HG02981 (cell line): ENCODE measurements around the gene ZDHHC11.
"Not testable (repeated sequence)": the region's sequence is repeated elsewhere in the genome, so short reads cannot be mapped to it uniquely, and the experiment has no call there.

Experiments used
- ATAC-seq: cut with Tn5 transposase; IDR thresholded peaks from one replicate; pipeline ENCODE4 v1.9.1; 2021; ENCODE audit warnings: mild to moderate bottlenecking, moderate library complexity; ENCODE audit not compliant: unreplicated experiment

The ZDHHC11 gene

DNA sequence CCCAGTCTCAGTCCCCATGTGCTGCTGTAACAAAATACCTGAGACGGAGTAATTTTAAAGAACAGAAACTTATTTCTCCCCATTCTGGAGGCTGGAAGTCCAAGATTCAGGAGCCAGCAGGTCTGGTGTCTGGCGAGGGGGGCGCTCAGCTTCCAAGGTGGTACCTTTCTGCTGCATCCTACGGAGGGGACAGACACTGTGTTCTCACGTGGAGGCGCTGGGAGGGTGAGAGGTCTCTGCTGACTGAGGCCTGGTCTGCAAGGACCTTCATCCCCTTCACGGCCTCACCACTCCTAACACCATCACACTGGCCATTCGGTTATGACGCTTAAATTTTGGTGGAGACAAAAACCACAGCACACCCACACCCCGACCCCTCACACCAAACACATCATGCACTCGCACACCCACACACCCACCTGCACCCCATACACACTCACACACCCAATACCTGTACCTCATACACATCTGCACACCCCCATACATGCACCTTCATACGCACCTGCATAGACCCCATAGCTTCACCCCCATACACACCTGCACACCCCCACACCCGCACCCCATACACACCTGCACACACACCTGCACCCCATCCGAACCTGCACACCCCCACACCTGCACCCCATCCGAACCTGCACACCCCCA, 9.8 kb upstream of the ZDHHC11 start:
- ATAC-seq, result no peak

DNA sequence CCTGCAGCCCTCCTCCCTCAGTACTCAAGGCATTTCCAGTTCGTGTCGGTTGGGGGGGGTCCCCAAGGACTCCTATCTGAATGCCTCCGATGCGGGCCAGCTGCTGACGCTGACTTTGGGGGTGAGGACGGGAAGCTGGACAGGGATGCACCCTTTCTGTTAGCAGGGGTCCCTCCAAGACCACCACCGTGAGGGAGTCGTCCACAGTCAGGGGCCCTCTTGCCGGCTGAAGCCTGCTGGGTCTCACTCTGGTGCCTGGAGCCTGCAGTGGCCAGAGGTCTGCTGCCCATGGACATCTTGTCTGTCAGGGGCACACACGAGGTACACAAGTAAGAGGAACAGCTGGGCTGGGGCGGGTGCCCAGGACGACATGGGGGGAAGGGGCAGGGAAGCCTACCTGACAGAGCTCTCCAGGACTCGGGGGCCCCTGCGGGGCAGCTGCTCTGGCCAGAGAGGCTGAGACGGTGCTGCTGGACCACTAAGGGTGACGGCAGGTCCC, 9.1 kb upstream of the ZDHHC11 start:
- ATAC-seq, result no peak

DNA sequence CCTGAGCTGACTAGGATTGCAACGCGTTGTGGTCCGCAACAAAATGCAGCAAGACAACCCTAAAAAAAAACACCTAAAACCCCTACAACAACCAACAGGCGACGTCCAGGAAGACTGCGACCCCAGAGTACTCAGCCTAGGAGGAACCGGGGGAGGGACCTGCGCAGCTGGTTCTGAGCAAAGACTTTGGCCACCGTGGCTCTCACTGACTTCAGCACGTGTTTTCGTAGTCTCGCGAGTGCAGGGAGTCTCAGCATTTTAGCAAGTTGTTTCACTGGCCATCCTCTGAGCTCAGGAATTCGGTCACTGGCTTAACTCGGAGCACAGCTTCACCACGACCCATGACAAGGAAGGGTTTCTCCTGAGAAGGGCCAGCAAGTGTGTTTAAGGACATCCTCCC, 8.6 kb upstream of the ZDHHC11 start:
- ATAC-seq, result no peak

DNA sequence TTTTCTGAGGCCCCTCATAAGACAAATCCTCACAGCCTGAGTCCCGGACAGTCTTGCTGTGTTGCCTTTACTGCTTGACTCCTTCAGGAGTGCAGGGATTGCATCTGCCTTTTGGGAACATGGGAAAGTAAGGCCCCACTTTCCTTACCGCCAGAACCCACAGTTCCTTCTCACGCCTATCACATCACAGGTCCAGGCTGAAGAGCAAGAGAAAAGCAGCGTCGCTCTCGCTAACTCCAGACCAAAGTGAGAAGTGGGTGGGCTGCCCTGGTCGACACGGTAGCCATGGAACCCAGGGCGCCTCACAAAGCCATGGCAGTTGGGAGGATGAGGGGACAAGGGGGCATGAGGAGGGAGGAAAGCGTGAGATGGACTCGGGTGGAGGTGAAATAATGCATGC, 7.9 kb upstream of the ZDHHC11 start:
- no peak for ATAC-seq

DNA sequence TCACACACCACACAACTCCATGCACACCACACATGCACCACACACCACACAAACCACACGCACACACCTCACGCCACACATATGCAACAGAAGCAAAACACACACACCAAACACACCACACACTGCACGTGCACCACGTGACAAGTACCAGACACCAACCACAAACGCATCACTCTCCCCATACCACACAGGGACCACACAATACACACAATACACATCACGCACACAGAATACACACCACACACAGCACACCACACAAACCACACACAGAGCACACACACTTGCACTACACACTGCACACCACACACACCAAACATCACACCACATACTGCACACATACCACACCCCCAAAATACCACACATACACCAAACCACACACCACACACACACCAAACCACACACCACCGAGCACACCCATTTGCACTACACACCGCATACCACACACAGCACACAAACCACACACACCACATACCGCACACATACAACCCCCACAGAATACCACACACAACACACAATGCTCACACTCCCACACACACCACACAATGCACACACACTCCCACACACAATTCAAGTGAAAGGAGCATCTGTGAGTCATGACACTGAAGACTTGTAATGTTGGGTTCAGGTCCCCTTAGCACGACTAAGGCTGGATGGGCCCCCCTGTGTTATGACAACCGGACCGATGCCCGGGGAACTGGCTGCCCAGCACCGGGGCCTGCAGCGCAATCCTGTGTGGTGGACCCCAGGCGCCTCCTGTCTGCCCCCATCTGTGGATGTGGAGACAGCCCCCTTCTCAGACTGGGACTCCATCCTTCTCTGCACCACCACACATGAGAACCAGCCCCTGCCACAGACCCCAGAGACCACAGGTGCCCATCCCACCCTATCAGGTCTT, 6.0 kb upstream of the ZDHHC11 start:
- no peak for ATAC-seq

DNA sequence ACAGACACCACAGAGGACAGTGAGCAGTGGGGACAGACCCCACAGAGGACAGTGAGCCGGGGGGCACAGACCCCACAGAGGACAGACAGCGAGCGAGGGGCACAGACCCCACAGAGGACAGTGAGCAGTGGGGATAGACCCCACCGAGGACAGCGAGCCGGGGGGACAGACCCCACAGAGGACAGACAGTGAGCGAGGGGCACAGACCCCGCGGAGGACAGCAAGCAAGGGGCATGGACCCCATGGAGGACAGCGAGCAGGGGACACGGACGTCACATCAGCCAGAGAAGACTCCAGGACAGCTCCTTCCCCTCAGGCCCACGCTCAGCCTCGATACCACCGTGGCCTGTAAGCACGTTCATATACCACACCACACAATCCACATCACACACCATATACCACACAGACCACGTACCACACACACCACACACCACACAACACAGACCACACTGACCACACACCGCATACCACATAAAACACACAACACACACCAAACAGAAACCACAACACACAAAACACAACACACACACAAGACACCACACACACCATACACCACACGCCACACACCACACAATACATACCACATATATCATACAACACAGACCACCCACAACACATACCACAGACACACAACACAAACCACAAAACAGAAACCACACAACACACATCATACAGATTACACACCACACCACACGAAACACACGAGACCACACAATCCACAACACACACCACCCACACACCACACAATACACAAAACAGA, 5.2 kb upstream of the ZDHHC11 start:
- ATAC-seq, result no peak

DNA sequence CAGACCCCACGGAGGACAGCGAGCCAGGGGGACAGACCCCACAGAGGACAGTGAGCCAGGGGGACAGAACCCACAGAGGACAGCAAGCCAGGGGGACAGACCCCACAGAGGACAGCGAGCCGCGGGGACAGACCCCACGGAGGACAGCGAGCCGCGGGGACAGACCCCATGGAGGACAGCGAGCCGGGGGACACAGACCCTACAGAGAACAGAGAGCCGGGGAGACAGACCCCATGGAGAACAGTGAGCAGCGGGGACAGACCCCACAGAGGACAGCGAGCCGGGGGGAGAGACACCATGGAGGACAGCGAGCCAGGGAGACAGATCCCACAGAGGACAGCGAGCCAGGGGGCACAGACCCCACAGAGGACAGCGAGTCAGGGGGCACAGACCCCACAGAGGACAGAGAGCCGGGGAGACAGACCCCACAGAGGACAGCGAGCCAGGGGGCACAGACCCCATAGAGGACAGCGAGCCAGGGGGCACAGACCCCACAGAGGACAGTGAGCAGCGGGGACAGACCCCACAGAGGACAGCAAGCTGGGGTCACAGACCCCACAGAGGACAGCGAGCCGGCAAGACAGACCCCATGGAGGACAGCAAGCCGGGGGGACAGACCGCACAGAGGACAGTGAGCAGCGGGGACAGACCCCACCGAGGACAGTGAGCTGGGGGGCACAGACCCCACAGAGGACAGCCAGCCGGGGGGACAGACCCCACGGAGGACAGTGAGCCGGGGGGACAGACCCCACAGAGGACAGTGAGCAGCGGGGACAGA, 4.4 kb upstream of the ZDHHC11 start:
- no peak for ATAC-seq

DNA sequence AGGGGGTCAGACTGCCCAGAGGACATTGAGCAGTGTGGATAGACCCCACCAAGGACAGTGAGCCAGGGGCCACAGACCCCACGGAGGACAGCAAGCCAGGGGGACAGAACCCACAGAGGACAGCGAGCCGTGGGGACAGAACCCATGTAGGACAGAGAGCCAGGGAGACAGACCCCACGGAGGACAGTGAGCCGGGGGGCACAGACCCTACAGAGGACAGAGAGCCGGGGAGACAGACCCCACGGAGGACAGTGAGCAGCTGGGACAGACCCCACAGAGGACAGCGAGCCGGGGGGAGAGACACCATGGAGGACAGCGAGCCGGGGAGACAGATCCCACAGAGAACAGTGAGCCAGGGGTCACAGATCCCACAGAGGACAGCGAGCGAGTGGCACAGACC, 3.4 kb upstream of the ZDHHC11 start:
- ATAC-seq, result no peak

DNA sequence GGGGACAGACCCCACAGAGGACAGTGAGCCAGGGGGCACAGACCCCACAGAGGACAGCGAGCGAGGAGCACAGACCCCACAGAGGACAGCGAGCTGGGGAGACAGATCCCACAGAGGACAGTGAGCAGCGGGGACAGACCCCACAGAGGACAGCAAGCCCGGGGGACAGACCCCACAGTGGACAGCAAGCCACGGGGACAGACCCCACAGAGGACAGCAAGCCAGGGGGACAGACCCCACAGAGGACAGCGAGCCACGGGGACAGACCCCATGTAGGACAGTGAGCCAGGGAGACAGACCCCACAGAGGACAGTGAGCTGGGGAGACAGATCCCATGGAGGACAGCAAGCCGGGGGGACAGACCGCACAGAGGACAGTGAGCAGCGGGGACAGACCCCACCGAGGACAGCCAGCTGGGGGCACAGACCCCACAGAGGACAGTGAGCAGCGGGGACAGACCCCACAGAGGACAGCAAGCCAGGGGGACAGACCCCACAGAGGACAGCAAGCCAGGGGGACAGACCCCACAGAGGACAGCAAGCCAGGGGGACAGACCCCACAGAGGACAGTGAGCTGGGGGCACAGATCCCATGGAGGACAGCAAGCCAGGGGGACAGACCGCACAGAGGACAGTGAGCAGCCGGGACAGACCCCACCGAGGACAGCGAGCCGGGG, 2.8 kb upstream of the ZDHHC11 start:
- ATAC-seq, result not testable (repeated sequence)

DNA sequence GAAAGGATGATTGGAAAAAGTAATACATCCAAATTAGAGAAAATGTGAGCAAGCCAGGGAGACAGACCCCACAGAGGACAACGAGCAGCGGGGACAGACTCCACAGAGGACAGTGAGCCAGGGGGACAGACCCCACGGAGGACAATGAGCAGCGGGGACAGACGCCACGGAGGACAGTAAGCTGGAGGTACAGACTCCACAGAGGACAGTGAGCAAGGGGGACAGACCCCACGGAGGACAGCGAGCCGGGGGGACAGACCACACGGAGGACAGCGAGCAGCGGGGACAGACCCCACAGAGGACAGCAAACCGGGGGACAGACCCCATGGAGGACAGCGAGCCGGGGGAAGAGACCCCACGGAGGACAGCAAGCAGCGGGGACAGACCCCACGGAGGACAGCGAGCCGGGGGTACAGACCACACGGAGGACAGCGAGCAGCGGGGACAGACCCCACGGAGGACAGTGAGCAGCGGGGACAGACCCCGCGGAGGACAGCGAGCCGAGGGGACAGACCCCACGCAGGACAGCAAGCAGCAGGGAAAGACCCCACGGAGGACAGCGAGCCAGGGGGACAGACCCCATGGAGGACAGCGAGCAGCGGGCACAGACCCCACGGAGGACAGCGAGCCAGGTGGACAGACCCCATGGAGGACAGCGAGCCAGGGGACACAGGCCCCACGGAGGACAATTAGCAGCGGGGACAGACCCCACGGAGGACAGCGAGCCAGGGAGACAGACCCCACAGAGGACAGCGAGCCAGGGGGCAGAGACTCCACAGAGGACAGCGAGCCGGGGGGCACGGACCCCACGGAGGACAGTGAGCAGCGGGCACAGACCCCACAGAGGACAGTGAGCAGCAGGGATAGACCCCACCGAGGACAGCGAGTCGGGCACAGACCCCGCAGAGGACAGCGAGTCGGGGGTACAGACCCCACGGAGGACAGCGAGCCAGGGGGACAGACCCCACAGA, 1.9 kb upstream of the ZDHHC11 start:
- no peak for ATAC-seq

DNA sequence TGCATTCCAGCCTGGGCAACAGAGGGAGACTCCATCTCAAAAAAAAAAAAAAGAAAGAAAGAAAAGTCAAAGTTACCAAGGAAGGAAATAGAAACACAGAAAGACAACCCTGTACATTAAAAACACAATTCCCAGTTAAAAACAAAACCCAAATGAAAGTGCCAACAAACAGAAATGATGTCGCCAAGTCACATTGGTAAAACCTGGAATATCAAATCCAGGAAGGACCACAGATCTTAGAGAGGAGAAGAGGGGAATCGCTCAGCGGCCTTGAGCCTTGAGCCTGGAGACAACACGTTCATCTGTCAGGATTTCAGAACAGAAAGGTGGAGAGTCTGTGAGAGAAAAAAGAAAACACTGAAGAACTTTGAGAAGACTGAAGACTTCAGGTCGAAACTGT, 1.2 kb upstream of the ZDHHC11 start:
- no peak for ATAC-seq

DNA sequence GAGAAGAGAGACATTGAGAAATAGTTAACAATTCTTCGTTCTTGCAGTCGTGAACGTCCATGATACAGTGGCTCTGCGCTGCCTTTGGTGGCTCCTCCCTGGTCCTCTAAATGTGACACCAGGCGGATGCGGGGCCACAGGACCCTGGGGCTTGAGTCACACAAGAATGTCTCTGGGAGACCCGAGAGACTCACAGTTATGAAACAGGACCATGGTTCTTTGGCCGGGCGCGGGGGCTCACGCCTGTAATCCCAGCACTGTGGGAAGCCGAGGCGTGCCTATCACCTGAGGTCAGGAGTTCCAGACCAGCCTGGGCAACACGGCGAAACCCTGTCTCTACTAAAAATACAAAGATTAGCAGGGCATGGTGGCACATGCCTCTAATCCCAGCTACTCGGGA, 767 bp upstream of the ZDHHC11 start:
- no peak for ATAC-seq

DNA sequence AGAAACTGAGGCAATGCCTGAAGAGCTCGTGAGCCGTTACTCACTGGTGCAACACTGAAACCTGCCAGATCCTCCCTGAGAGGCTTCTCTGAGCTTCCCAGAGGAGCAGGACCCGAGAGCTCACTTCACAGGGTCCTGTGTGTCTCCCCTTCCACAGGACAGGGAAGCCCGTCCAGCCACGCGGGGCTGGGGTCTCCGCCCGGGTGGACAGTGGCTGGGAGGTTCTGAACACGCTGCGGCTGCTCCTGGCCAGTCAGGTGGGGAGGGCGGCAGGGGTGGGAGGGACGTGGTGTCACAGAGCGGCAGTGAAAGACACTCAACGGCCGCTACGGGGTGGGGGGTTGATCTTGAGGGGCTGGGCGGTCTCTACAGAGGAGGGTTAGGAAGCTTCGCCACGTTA, 290 bp upstream of the ZDHHC11 start:
- no peak for ATAC-seq

DNA sequence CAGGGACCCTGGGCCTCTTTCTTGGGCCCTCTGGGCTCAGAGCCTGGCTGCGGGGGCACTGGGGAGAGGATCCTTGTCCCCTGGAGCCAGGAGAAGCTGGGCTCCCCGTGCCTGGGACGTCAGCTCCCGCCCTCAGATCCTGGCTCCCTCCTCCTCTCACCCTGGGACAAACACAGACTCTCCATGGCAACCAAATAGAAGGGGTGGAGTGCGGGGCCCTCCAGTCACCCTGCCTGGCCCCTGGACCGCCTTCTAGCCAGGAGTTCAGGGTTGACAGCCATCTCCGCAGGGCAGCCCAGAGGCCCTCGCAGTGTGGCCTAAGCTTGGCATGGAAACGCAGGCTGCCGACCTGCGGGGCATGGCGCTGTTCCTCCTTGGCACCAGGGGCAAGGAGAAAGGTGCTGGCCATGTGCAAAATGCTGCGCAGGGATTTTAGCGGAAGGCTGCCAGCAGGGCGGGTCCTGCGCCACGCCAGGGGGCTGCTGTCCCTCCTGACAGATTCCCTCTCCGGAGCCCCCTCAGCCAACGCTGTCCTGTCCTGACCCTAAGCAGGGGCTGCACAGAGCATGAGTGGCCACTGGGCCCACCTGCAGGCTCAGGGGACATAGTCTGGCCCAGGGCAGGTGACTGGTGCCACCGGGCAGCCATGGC, 1.0 kb downstream of the ZDHHC11 start:
- no peak for ATAC-seq

DNA sequence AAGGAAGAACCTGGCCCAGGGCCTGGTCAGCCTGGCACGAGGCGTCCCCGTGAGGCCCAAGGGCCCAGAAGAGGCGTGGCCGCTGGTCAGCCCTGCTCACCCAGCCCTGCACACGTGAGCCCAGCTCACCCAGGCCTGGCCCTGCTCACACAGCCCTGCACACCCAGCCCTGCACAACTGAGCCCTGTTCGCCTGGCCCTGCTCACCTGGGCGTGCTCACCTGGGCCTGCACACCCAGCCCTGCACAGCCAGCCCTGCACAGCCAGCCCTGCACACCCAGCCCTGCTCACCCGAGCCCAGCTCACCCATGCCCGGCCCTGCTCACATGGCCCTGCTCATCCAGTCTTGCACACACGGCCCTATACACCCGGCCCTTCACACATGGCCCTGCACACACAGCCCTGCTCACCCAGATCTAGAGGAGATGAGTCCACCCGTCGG, 2.1 kb downstream of the ZDHHC11 start:
- no peak for ATAC-seq

DNA sequence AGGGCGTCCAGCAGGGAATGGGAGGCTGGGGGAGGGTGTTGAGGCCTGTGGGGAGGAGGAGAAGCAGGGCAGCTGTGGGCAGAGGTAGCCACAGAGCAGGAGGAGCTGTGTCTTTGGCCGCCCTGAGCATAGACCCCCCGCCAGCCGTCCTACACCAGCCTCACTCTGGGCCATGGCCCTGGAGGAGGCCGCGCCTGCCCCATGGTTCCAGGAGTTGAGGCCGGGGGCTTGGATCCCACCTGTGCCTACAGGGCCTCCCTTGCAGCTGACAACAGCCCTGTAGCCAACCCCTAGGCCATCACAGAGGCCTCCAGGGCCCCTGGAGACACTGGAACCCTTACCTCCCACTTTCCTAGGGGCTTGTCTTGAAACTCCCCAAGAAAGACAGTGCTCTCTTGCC, 3.0 kb downstream of the ZDHHC11 start:
- not testable (repeated sequence) for ATAC-seq

DNA sequence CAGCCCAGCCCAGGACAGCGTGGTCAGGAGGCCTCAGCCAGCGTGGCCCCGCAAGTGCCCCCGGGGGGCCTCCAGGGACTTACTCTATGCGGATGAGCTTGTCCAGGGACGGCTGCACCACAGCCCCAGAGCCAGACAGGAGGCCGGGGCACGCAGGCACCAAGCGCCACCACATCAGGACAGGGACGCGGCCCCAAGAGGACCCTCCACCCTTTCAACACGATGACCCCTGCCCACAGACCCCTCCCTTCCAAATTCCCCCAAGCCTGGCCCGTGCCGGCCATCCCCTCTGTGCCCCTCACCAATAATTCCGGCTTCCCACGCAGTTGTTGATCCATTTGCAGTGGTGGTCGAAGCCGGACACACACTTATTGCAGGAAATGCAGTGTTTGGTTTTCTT, 3.6 kb downstream of the ZDHHC11 start:
- ATAC-seq, result not testable (repeated sequence)

DNA sequence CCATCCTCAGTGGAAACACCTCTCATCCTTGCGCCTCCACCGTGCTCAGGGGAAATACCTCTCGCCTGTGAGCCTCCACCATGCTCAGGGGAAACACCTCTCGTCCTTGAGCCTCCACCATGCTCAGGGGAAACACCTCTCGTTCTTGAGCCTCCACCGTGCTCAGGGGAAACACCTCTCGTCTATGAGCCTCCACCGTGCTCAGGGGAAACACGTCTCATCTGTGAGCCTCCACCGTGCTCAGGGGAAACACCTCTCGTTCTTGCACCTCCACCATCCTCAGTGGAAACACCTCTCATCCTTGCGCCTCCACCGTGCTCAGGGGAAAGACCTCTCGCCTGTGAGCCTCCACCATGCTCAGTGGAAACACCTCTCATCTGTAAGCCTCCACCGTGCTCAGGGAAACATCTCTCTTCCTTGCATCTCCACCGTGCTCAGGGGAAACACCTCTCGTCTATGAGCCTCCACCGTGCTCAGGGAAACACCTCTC, 4.1 kb downstream of the ZDHHC11 start:
- not testable (repeated sequence) for ATAC-seq
